Osteoblast (primary cell): ENCODE results near the gene EPGN. TPM values are rescaled to one million over a fixed set of nuclear protein-coding genes. Genes with fewer than 3 reads are reported as not detected.
A peak's percentile ranks its signal among the peaks of the same experiment; 100 is the strongest.

Source experiments
- DNase-seq: peaks from one replicate; pipeline ENCODE4 v3.0.0; 2011; ENCODE audit warnings: low spot score, mixed read lengths; ENCODE audit not compliant: insufficient read length; ENCODE audit errors: missing footprints
- H2AFZ ChIP-seq: 2 replicates; pipeline ENCODE4 v1.6.0; 2011; ENCODE audit warnings: mild to moderate bottlenecking, low read length
- H3K27ac ChIP-seq: 2 replicates; pipeline ENCODE4 v1.5.1; 2011; ENCODE audit warnings: mild to moderate bottlenecking, low read depth, low read length, moderate library complexity
- H3K27me3 ChIP-seq: 2 replicates; pipeline ENCODE4 v1.6.0; 2012; ENCODE audit warnings: mild to moderate bottlenecking, control low read depth, inconsistent platforms, low read length, moderate library complexity; ENCODE audit not compliant: insufficient read depth
- H3K36me3 ChIP-seq: 2 replicates; pipeline ENCODE4 v1.5.1; 2011; ENCODE audit warnings: mild to moderate bottlenecking, low read length, control low read depth, moderate library complexity; ENCODE audit not compliant: insufficient read depth
- H3K4me1 ChIP-seq: 2 replicates; pipeline ENCODE4 v1.5.1; 2011; ENCODE audit warnings: mild to moderate bottlenecking, low read length, control low read depth, moderate library complexity; ENCODE audit not compliant: insufficient read depth
- H3K4me2 ChIP-seq: 2 replicates; pipeline ENCODE4 v1.6.0; 2011; ENCODE audit warnings: mild to moderate bottlenecking, low read length; ENCODE audit not compliant: insufficient read depth
- H3K4me3 ChIP-seq: fragments of 200-600 bp; sonication (generic); 3 replicates; pipeline ENCODE4 v1.5.1; 2012; ENCODE audit warnings: mild to moderate bottlenecking, low read length, inconsistent platforms; ENCODE audit not compliant: insufficient read depth
- H3K79me2 ChIP-seq: 2 replicates; pipeline ENCODE4 v1.6.0; 2012; ENCODE audit warnings: mild to moderate bottlenecking, low read length, control low read depth, inconsistent platforms; ENCODE audit not compliant: insufficient read depth
- H3K9me3 ChIP-seq: 2 replicates; pipeline ENCODE4 v1.5.1; 2011; ENCODE audit warnings: low read depth, low read length, control low read depth
- H4K20me1 ChIP-seq: 2 replicates; pipeline ENCODE4 v1.6.0; 2012; ENCODE audit warnings: mild to moderate bottlenecking, low read length, control low read depth; ENCODE audit not compliant: insufficient read depth
- total RNA-seq: library from RNA; depleted of rRNA; stranded (reverse); fragments of >200 nt; gene quantifications from 2 replicates; pipeline ENCODE4 v1.2.3, GENCODE V29; 2012
- TF ChIP-seq, protein P1 (sequence below): IDR thresholded peaks from 2 replicates; pipeline ENCODE4 v1.5.1; 2011; ENCODE audit warnings: mild to moderate bottlenecking, low read depth, low read length, moderate library complexity; ENCODE audit errors: extremely low read depth

The EPGN gene
- total RNA-seq, 1 donor, result 1.1 TPM

DNA sequence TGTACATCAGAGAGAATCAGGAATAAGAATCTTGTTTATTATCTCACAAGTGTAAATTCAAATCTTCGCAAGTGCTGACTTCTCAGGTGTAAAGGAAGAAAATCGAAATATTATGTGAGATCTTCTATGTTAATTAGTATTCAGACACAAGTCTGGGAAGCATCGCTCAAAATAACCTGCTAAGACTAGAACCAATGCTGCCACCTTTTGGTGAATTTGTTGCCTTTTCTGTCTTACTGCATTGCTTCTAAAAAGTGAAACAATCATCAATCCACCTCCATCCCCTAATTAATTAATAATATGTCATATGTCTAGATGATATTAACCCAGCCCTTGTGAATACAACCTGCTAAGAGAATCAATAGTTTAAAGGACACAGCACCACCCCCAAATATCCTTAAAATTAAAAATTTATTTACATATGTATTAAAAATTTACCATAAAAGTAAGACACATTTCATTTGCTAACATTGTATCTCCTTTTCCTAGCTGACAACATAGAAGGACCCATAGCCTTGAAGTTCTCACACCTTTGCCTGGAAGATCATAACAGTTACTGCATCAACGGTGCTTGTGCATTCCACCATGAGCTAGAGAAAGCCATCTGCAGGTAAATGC, 3.5 kb downstream of the EPGN start:
- TF ChIP-seq, protein P1, sequence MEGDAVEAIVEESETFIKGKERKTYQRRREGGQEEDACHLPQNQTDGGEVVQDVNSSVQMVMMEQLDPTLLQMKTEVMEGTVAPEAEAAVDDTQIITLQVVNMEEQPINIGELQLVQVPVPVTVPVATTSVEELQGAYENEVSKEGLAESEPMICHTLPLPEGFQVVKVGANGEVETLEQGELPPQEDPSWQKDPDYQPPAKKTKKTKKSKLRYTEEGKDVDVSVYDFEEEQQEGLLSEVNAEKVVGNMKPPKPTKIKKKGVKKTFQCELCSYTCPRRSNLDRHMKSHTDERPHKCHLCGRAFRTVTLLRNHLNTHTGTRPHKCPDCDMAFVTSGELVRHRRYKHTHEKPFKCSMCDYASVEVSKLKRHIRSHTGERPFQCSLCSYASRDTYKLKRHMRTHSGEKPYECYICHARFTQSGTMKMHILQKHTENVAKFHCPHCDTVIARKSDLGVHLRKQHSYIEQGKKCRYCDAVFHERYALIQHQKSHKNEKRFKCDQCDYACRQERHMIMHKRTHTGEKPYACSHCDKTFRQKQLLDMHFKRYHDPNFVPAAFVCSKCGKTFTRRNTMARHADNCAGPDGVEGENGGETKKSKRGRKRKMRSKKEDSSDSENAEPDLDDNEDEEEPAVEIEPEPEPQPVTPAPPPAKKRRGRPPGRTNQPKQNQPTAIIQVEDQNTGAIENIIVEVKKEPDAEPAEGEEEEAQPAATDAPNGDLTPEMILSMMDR, result peak; percentile 73
- Histone ChIP-seq H3K4me2 (peak overlapping the region; percentile 12), H2AFZ (no peak overlapping the region), H3K4me3 (no peak overlapping the region), H3K36me3 (no peaks in the 10 kb centered on the region), H3K27ac (no peak overlapping the region), H3K4me1 (no peaks in the 10 kb centered on the region), H4K20me1 (no peaks in the 10 kb centered on the region), H3K9me3 (no peaks in the 10 kb centered on the region), H3K79me2 (no peaks in the 10 kb centered on the region), H3K27me3 (no peaks in the 10 kb centered on the region)
- peak; percentile 49 for DNase-seq

- DNase-seq, result no peak
- Histone ChIP-seq H3K27ac (no peak overlapping the region), H4K20me1 (no peaks in the 10 kb centered on the region), H3K9me3 (no peaks in the 10 kb centered on the region), H3K4me1 (no peaks in the 10 kb centered on the region), H3K79me2 (no peaks in the 10 kb centered on the region), H3K4me3 (no peak overlapping the region), H2AFZ (no peak overlapping the region), H3K27me3 (no peaks in the 10 kb centered on the region), H3K36me3 (no peaks in the 10 kb centered on the region), H3K4me2 (no peak overlapping the region)
- TF ChIP-seq, protein P1, result no peak
Measured at GRCh38 chr4:74314329-74314728, 6.1 kb downstream of the EPGN start.

- Histone ChIP-seq H3K4me3 (no peak overlapping the region), H3K9me3 (no peaks in the 10 kb centered on the region), H3K27me3 (no peaks in the 10 kb centered on the region), H3K4me1 (peaks cover 2% of the 10 kb centered on the region), H2AFZ (no peak overlapping the region), H3K4me2 (no peak overlapping the region), H3K79me2 (no peaks in the 10 kb centered on the region), H3K36me3 (no peaks in the 10 kb centered on the region), H3K27ac (no peak overlapping the region), H4K20me1 (no peaks in the 10 kb centered on the region)
- DNase-seq, result no peak
- TF ChIP-seq, protein P1, result no peak
Measured at GRCh38 chr4:74314944-74315343, 6.7 kb downstream of the EPGN start.

DNA sequence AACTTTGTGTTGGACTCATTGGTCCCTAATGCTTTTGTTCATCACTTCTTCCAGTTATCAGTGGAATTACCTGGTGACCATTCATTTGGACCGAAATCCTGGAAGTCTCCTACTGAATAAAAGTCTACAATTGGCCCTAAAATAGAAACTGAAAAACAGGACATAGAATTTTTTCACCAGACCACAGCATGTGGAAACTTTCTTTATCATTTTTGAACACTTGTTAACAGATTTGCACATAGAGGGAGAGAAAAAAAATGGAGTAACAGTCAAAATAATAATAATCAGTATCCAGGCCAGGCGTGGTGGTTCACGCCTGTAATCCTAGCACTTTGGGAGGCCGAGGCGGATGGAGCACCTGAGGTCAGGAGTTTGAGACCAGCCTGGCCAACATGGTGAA, 7.1 kb downstream of the EPGN start:
- Histone ChIP-seq H3K27me3 (no peaks in the 10 kb centered on the region), H3K4me2 (no peak overlapping the region), H3K9me3 (no peaks in the 10 kb centered on the region), H4K20me1 (no peaks in the 10 kb centered on the region), H3K27ac (no peak overlapping the region), H3K4me1 (peaks cover 6% of the 10 kb centered on the region), H3K4me3 (no peak overlapping the region), H2AFZ (no peak overlapping the region), H3K79me2 (no peaks in the 10 kb centered on the region), H3K36me3 (no peaks in the 10 kb centered on the region)
- TF ChIP-seq, protein P1, result no peak
- DNase-seq, result no peak
